GM12873 (cell line): ENCODE measurements around the gene FCHSD1.

Source experiments
- CTCF ChIP-seq: IDR thresholded peaks from 2 replicates; pipeline ENCODE4 v1.5.1; 2012; ENCODE audit warnings: low read depth, mild to moderate bottlenecking, moderate library complexity, low read length, control low read depth; ENCODE audit not compliant: insufficient read depth; ENCODE audit errors: missing control alignments

FCHSD1 gene

DNA sequence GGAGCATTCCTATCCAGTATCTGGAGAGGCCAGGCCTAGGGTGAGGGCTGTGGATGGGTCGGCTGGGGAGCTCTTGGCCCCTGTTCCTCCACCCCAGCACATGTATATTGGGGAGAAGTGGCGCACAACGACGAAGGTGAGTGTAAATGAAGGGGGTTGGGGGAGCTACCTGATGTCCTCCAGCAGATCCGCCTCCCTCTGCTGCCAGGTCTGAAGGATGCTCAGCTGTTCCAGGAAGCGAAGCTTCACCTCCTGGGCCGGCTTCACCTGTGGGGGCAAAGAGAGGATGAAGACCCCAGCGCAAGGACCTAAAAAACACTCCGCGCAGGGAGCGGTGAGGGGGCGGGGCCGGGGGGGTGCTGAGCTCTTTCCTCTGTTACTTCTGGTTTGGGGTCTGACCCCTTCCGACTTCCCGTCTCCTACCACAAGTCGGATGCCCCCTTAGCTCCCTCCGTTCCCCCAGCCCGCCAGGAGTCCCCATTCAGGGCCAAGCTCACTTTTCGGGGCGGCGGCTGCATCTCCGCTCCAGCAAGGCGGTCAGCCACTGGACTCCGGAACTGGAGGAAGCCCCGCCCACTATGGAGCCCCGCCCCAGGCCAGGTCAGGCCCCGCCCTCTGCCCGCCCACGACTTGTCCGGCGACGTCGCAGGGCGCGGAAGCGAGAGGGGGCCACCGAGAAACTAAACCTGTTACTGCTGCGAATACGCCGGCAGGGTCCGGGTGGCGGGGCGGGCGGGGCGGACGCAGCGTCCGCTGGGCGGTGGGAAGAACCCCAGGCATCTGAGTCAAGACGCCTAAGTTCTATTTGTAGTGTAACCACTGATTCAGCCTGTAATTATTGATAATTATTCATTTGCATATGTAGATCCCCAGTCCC is at the start of gene FCHSD1:
Gene FCHSD1, minus strand, starts transcription at position 568 of the 877 bp plus-strand sequence. Its CDS starts 50 bp downstream, at position 518.
- TF ChIP-seq CTCF = no peak

DNA sequence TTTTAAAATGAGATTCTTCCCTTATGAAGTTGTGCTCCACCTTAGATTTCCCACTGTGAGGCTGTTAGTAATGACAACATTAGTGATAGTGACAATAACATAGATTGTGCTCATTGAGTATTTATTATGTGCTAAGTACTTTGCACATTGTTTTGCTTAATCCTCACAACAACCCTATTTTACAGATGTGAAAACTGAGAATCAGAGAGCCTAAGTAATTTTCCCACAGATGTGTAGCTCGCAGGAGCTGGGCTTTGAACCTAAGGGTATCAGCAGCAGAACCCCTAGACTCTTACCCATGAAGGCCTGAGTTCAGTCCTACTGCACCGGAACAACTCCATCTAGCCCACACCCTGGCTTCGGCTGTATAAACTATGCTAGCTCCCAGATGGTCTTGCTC is 46.4 kb upstream of the FCHSD1 start:
- TF ChIP-seq CTCF = no peak

DNA sequence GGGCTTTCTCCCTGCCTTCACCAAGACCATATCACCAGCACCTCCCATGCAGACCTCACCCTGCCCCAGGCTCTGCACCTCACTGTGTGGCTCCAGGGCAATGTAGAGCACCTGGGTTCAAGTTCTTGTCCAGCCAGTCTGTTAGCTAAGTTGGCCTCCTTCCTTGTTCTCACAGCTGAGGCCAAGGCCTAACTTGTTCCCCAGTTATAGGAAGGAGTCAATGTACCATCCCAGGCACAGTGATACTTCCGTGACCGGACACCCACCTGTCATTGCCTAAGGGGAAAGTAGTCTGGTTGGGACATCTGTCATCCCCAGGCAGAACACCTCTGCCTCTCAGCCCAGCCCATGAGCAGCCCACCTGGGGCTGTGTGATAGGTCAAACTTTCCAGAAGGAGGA is 45.2 kb upstream of the FCHSD1 start:
- no peak for TF ChIP-seq CTCF

GRCh38 chr5:141695627-141696215 is 44.5 kb upstream of the FCHSD1 start:
- no peak for TF ChIP-seq CTCF

DNA sequence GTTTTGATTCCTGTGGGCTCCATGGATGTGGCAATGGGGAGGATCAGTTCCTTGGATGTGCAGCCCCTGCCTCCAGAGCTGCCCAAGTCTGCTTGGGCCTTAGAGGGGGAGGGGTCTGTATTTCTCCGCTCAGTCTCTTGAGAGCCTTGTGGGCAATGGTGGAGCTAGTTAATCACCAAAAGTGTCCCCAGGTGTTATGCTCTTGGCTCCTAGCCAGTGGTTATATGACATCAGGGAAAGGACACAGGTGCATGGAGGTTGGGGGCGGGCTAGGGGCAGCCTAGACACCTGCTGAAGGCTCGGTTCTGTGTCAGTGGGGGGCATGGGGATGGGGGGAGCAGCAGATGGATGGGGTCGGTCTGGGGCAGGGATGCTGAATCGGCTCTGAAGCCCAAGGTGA is 43.3 kb upstream of the FCHSD1 start:
- TF ChIP-seq CTCF = no peak

DNA sequence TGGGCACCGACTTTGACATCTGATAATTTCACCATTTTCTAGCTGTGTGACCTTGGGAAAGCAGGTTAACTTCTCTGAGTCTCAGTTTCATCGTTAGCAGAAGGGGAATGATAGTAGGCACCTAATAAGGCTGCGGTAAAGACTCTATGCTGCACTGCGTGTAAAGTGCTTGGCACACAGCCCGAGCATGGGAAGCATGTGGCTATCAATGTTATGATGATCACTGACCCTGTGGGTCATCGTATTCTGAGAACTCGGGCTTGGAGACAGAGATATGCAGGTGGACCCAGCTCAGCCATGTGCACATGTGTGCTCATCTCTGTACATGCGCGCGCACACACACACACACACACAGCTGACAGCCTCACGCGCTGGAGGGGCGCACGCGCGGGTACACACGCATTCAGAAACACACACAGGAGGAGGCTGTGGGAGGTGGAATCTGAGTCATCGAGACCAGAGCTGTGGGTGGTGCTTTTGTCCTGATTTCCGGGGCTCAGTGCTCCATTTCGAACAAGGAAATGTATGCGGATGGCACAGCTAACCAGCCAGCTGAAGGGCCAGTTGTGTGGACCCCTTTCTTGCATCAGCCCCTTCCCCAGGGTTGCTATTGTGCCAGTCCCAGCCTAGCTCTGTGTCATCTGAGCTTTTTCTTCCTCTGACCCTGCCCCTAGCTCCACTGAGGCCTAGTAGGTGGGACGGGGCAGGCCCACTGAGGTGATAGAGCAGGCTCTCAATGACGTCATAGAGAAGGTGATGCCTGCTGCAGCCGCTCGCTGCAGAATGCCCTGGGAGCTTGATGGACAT is 41.9 kb upstream of the FCHSD1 start:
- TF ChIP-seq CTCF = no peak

DNA sequence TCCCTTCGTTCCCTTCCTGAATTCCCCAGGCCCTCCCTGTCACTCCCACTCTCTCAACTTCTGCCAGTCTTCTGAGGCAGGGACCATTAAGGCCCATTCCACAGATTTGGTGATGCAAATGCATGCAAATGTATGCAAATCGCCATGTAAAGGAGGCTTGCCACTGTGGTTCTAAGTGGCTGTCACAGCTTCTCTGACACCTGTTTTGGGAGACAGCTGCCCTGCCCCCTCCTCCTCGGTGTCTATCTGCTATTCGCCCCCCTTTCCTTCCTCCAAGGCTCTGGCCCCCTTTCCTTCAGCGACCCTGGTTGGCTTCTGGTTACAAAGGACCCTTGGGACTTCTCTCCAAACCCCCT is 41.3 kb upstream of the FCHSD1 start:
- TF ChIP-seq CTCF = no peak
